ENCODE results near the gene NOTCH2.

Gene NOTCH2

GRCh38 chr1:119937198-119937597, 132.3 kb downstream of the NOTCH2 start:
- Histone ChIP-seq H3K4me1 (ENCODE audit: control insufficient read depth, insufficient read depth, low read length) (no peaks in the 10 kb centered on the region), H3K36me3 (ENCODE audit: control insufficient read depth in 2 of 2, insufficient read depth in 1 of 2, low read length in 2 of 2) (peaks cover 27 to 85% of the 10 kb centered on the region in 2 experiments; a peak in 2 of 3 replicates), H3K4me3 (ENCODE audit: low read depth, low read length) (no peak overlapping the region), H3K27ac (ENCODE audit: extremely low read depth, low read depth, low read length) (no peak overlapping the region), H3K9me3 (ENCODE audit: control insufficient read depth, insufficient read depth, low read depth, low read length) (no peaks in the 10 kb centered on the region)
- POLR2A ChIA-PET = interaction anchor here (0.5 kb wide), 1 partner anchor 776 kb away, joined by 3 read pairs; no protein-coding TSS in a partner anchor
- TF ChIP-seq EGR2 (tag by site-specific recombination; IDR thresholded peaks at IDR 0.05; ENCODE audit: low read depth) = no peak
- TF ChIP-seq ZNF19 (tag by site-specific recombination; IDR thresholded peaks at IDR 0.05; ENCODE audit: low read depth) = no peak
- no peak for TF ChIP-seq ZNF423 (tag by site-specific recombination; IDR thresholded peaks at IDR 0.05)
- TF ChIP-seq FEZF1 (tag by site-specific recombination; IDR thresholded peaks at IDR 0.05) = no peak
- no peak for TF ChIP-seq ZNF48 (tag by site-specific recombination; IDR thresholded peaks at IDR 0.05)
- TF ChIP-seq ZNF701 (tag by site-specific recombination; IDR thresholded peaks at IDR 0.05) = no peak
- no peak for TF ChIP-seq ZNF211 (tag by site-specific recombination; IDR thresholded peaks at IDR 0.05; ENCODE audit: low read depth)
- TF ChIP-seq ZNF202 (tag by site-specific recombination; IDR thresholded peaks at IDR 0.05; ENCODE audit: borderline replicate concordance) = no peak
- no peak for TF ChIP-seq ZNF664 (tag by site-specific recombination; IDR thresholded peaks at IDR 0.05)
- no peak for TF ChIP-seq ZNF660 (tag by site-specific recombination; IDR thresholded peaks at IDR 0.05)
- TF ChIP-seq REST (tag by site-specific recombination; IDR thresholded peaks at IDR 0.05) = no peak
- no peak for TF ChIP-seq IKZF3 (tag by site-specific recombination; IDR thresholded peaks at IDR 0.05)
- TF ChIP-seq, protein P1, sequence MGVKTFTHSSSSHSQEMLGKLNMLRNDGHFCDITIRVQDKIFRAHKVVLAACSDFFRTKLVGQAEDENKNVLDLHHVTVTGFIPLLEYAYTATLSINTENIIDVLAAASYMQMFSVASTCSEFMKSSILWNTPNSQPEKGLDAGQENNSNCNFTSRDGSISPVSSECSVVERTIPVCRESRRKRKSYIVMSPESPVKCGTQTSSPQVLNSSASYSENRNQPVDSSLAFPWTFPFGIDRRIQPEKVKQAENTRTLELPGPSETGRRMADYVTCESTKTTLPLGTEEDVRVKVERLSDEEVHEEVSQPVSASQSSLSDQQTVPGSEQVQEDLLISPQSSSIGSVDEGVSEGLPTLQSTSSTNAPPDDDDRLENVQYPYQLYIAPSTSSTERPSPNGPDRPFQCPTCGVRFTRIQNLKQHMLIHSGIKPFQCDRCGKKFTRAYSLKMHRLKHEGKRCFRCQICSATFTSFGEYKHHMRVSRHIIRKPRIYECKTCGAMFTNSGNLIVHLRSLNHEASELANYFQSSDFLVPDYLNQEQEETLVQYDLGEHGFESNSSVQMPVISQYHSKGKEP (tag by site-specific recombination; IDR thresholded peaks at IDR 0.05) = no peak
- TF ChIP-seq ZNF132 (tag by site-specific recombination; IDR thresholded peaks at IDR 0.05; ENCODE audit: borderline replicate concordance) = no peak
- no peak for TF ChIP-seq GFI1B (tag by site-specific recombination; IDR thresholded peaks at IDR 0.05)
- CTCF ChIA-PET = interaction anchor here (1.7 to 2.8 kb wide), 2 partner anchors 11 to 31 kb away, joined by 4 to 11 read pairs; no protein-coding TSS in a partner anchor

GRCh38 chr1:119935915-119936314, 133.5 kb downstream of the NOTCH2 start:
- H3K9me3 ChIP-seq (ENCODE audit: control insufficient read depth, insufficient read depth, low read depth, low read length) = no peaks in the 10 kb centered on the region
- H3K4me3 ChIP-seq (ENCODE audit: low read depth, low read length) = no peak overlapping the region
- peaks cover 27 to 78% of the 10 kb centered on the region in 2 experiments; a peak in 2 of 3 replicates for H3K36me3 ChIP-seq (ENCODE audit: control insufficient read depth in 2 of 2, insufficient read depth in 1 of 2, low read length in 2 of 2)
- ChIA-PET POLR2A (no interaction called here), CTCF (interaction anchor here (0.6 to 1.7 kb wide), 2 partner anchors 12 to 57 kb away, joined by 3 to 4 read pairs; no protein-coding TSS in a partner anchor)
- no peak overlapping the region for H3K27ac ChIP-seq (ENCODE audit: extremely low read depth, low read depth, low read length)
- H3K4me1 ChIP-seq (ENCODE audit: control insufficient read depth, insufficient read depth, low read length) = no peaks in the 10 kb centered on the region
- no peak for TF ChIP-seq ZNF777 (tag by site-specific recombination; IDR thresholded peaks at IDR 0.05; ENCODE audit: borderline replicate concordance)
- no peak for TF ChIP-seq ZNF19 (tag by site-specific recombination; IDR thresholded peaks at IDR 0.05; ENCODE audit: low read depth)
- no peak for TF ChIP-seq ZNF596 (tag by site-specific recombination; IDR thresholded peaks at IDR 0.05)
- no peak for TF ChIP-seq ZNF302 (tag by site-specific recombination; IDR thresholded peaks at IDR 0.05; ENCODE audit: low read depth)
- no peak for TF ChIP-seq ZNF169 (tag by site-specific recombination; IDR thresholded peaks at IDR 0.05)
- TF ChIP-seq, protein P2, sequence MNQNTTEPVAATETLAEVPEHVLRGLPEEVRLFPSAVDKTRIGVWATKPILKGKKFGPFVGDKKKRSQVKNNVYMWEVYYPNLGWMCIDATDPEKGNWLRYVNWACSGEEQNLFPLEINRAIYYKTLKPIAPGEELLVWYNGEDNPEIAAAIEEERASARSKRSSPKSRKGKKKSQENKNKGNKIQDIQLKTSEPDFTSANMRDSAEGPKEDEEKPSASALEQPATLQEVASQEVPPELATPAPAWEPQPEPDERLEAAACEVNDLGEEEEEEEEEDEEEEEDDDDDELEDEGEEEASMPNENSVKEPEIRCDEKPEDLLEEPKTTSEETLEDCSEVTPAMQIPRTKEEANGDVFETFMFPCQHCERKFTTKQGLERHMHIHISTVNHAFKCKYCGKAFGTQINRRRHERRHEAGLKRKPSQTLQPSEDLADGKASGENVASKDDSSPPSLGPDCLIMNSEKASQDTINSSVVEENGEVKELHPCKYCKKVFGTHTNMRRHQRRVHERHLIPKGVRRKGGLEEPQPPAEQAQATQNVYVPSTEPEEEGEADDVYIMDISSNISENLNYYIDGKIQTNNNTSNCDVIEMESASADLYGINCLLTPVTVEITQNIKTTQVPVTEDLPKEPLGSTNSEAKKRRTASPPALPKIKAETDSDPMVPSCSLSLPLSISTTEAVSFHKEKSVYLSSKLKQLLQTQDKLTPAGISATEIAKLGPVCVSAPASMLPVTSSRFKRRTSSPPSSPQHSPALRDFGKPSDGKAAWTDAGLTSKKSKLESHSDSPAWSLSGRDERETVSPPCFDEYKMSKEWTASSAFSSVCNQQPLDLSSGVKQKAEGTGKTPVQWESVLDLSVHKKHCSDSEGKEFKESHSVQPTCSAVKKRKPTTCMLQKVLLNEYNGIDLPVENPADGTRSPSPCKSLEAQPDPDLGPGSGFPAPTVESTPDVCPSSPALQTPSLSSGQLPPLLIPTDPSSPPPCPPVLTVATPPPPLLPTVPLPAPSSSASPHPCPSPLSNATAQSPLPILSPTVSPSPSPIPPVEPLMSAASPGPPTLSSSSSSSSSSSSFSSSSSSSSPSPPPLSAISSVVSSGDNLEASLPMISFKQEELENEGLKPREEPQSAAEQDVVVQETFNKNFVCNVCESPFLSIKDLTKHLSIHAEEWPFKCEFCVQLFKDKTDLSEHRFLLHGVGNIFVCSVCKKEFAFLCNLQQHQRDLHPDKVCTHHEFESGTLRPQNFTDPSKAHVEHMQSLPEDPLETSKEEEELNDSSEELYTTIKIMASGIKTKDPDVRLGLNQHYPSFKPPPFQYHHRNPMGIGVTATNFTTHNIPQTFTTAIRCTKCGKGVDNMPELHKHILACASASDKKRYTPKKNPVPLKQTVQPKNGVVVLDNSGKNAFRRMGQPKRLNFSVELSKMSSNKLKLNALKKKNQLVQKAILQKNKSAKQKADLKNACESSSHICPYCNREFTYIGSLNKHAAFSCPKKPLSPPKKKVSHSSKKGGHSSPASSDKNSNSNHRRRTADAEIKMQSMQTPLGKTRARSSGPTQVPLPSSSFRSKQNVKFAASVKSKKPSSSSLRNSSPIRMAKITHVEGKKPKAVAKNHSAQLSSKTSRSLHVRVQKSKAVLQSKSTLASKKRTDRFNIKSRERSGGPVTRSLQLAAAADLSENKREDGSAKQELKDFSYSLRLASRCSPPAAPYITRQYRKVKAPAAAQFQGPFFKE (tag by site-specific recombination; IDR thresholded peaks at IDR 0.05; ENCODE audit: borderline replicate concordance) = no peak
- TF ChIP-seq, protein P3, sequence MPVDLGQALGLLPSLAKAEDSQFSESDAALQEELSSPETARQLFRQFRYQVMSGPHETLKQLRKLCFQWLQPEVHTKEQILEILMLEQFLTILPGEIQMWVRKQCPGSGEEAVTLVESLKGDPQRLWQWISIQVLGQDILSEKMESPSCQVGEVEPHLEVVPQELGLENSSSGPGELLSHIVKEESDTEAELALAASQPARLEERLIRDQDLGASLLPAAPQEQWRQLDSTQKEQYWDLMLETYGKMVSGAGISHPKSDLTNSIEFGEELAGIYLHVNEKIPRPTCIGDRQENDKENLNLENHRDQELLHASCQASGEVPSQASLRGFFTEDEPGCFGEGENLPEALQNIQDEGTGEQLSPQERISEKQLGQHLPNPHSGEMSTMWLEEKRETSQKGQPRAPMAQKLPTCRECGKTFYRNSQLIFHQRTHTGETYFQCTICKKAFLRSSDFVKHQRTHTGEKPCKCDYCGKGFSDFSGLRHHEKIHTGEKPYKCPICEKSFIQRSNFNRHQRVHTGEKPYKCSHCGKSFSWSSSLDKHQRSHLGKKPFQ (tag by site-specific recombination; IDR thresholded peaks at IDR 0.05) = no peak
